GM19328 (cell line): ENCODE results near the gene NYAP2.

Experiments
- ATAC-seq: cut with Tn5 transposase; IDR thresholded peaks from one replicate; pipeline ENCODE4 v1.9.1; 2021; ENCODE audit warnings: mild to moderate bottlenecking, moderate library complexity; ENCODE audit not compliant: unreplicated experiment

The NYAP2 gene

GRCh38 chr2:225543626-225544025 is 144.1 kb downstream of the NYAP2 start:
- ATAC-seq = no peak

- ATAC-seq = no peak
Measured at GRCh38 chr2:225556461-225556860, 157.0 kb downstream of the NYAP2 start.

- ATAC-seq = no peak
Measured at GRCh38 chr2:225558399-225559071, 159.0 kb downstream of the NYAP2 start.

GRCh38 chr2:225559072-225559415 is 159.5 kb downstream of the NYAP2 start:
- ATAC-seq = no peak

- no peak for ATAC-seq
Measured at GRCh38 chr2:225566798-225567197, 167.3 kb downstream of the NYAP2 start.

- no peak for ATAC-seq
Measured at GRCh38 chr2:225569995-225570394, 170.5 kb downstream of the NYAP2 start.

GRCh38 chr2:225573603-225574002 is 174.1 kb downstream of the NYAP2 start:
- no peak for ATAC-seq

- ATAC-seq = no peak
Measured at GRCh38 chr2:225574582-225575138, 175.2 kb downstream of the NYAP2 start.

- ATAC-seq = no peak
Measured at GRCh38 chr2:225581135-225581534, 181.6 kb downstream of the NYAP2 start.

- no peak for ATAC-seq
Measured at GRCh38 chr2:225581906-225582305, 182.4 kb downstream of the NYAP2 start.

- ATAC-seq = no peak
Measured at GRCh38 chr2:225582355-225583116, 183.0 kb downstream of the NYAP2 start.

- no peak for ATAC-seq
Measured at GRCh38 chr2:225584796-225585195, 185.3 kb downstream of the NYAP2 start.

- no peak for ATAC-seq
Measured at GRCh38 chr2:225590932-225591331, 191.4 kb downstream of the NYAP2 start.

- ATAC-seq = no peak
Measured at GRCh38 chr2:225597911-225598310, 198.4 kb downstream of the NYAP2 start.

- no peak for ATAC-seq
Measured at GRCh38 chr2:225598426-225598825, 198.9 kb downstream of the NYAP2 start.

GRCh38 chr2:225598897-225599296 is 199.4 kb downstream of the NYAP2 start:
- ATAC-seq = no peak

- ATAC-seq = no peak
Measured at GRCh38 chr2:225599856-225600255, 200.3 kb downstream of the NYAP2 start.

GRCh38 chr2:225600444-225600843 is 200.9 kb downstream of the NYAP2 start:
- ATAC-seq = no peak

- ATAC-seq = no peak
Measured at GRCh38 chr2:225600865-225601264, 201.4 kb downstream of the NYAP2 start.

- no peak for ATAC-seq
Measured at GRCh38 chr2:225602205-225602604, 202.7 kb downstream of the NYAP2 start.

- ATAC-seq = no peak
Measured at GRCh38 chr2:225608136-225608535, 208.6 kb downstream of the NYAP2 start.

- ATAC-seq = no peak
Measured at GRCh38 chr2:225612636-225613035, 213.1 kb downstream of the NYAP2 start.
